B cell (primary cell): ENCODE results near the gene F2RL3. TPM values are rescaled to one million over a fixed set of nuclear protein-coding genes. Genes with fewer than 3 reads are reported as not detected.

Experiments
- ATAC-seq: fragments of 200-7000 bp; cut with Tn5 transposase; one replicate; pipeline ENCODE4 v1.10.0; 2021; ENCODE audit warnings: low read depth, mild to moderate bottlenecking, moderate number of reproducible peaks, moderate library complexity
- CTCF ChIA-PET: fragments of 350-600 bp; sonication (Branson Sonifier 250); formaldehyde crosslinking; loops from one replicate; lab custom pipeline; 2021; ENCODE audit warnings: antibody characterized with exemption, inconsistent platforms; lab: Charles Lee
- POLR2A ChIA-PET: fragments of 350-600 bp; sonication (Branson Sonifier 250); formaldehyde crosslinking; loops from one replicate; lab custom pipeline; 2021; ENCODE audit warnings: antibody characterized with exemption; lab: Charles Lee
- DNase-seq: peaks from one replicate; pipeline ENCODE4 v3.0.0; 2013
- H2AFZ ChIP-seq: 2 replicates; pipeline ENCODE4 v1.6.1; 2012; ENCODE audit warnings: mild to moderate bottlenecking, low read depth, low read length; ENCODE audit not compliant: insufficient read depth, poor library complexity, severe bottlenecking
- H3K27ac ChIP-seq, 2 donors: 1 replicate in 1 of 2; 2 replicates in 1 of 2; pipeline ENCODE4 v1.5.1; 2012 to 2013; ENCODE audit warnings: low read length in 2 of 2, mild to moderate bottlenecking in 2 of 2, moderate library complexity in 1 of 2
- H3K27me3 ChIP-seq, 4 experiments: fragments of 200-600 bp in 1 of 4; sonication (generic) in 1 of 4; replicated peaks in 1 of 4; 1 replicate in 2 of 4; 2 replicates in 2 of 4; pipeline versions ENCODE4 v1.6.1 to v1.7.0; 2013 to 2016; ENCODE audit warnings: low read length in 3 of 4, mild to moderate bottlenecking in 2 of 4, mixed read lengths in 1 of 4, moderate library complexity in 1 of 4; ENCODE audit not compliant: insufficient read depth in 4 of 4, control insufficient read depth in 3 of 4; ENCODE audit errors: control extremely low read depth in 1 of 4
- H3K36me3 ChIP-seq, 2 experiments: replicated peaks in 1 of 2; 1 replicate in 1 of 2; 2 replicates in 1 of 2; pipeline versions ENCODE4 v1.6.1 to v1.7.1; 2013; ENCODE audit warnings: low read length in 1 of 2; ENCODE audit not compliant: insufficient read depth in 2 of 2, control insufficient read depth in 1 of 2; ENCODE audit errors: control extremely low read depth in 1 of 2, extremely low read depth in 1 of 2
- H3K4me1 ChIP-seq, 2 donors: fragments of 200-600 bp in 1 of 2; sonication (generic) in 1 of 2; 1 replicate in 1 of 2; 2 replicates in 1 of 2; pipeline versions ENCODE4 v1.5.1 to v1.6.1; 2013 to 2017; ENCODE audit warnings: low read length in 2 of 2; ENCODE audit not compliant: control insufficient read depth in 2 of 2, insufficient read depth in 2 of 2
- H3K4me2 ChIP-seq: replicated peaks from 2 replicates; pipeline ENCODE3; 2012; ENCODE audit warnings: mild to moderate bottlenecking, low read depth, low read length; ENCODE audit not compliant: poor library complexity, severe bottlenecking
- H3K4me3 ChIP-seq, 5 experiments: fragments of 200-600 bp in 1 of 5; sonication (generic) in 1 of 5; 1 replicate in 3 of 5; 2 replicates in 2 of 5; pipeline versions ENCODE4 v1.5.1 to v1.7.0; 2011 to 2016; ENCODE audit warnings: low read length in 4 of 5, mild to moderate bottlenecking in 4 of 5, low read depth in 2 of 5, control low read depth in 1 of 5, moderate library complexity in 1 of 5; ENCODE audit not compliant: insufficient read depth in 1 of 5; ENCODE audit errors: control extremely low read depth in 1 of 5, extremely low read depth in 1 of 5
- H3K79me2 ChIP-seq: fragments of 200-600 bp; sonication (generic); one replicate; pipeline ENCODE4 v1.6.0; 2016; ENCODE audit warnings: low read length; ENCODE audit not compliant: control insufficient read depth, insufficient read depth
- H3K9ac ChIP-seq: fragments of 200-600 bp; sonication (generic); 2 replicates; pipeline ENCODE4 v1.6.1; 2017; ENCODE audit warnings: mild to moderate bottlenecking, low read length, moderate library complexity
- H3K9me3 ChIP-seq, 3 donors: one replicate each; pipeline versions ENCODE4 v1.6.1 to v1.7.1; 2013; ENCODE audit warnings: low read length in 2 of 3; ENCODE audit not compliant: control insufficient read depth in 2 of 3, insufficient read depth in 1 of 3; ENCODE audit errors: control extremely low read depth in 1 of 3
- H4K20me1 ChIP-seq: 2 replicates; pipeline ENCODE4 v1.6.0; 2012; ENCODE audit warnings: mild to moderate bottlenecking, low read length; ENCODE audit not compliant: insufficient read depth, control insufficient read depth, poor library complexity, severe bottlenecking
- H3K27ac Mint-ChIP-seq: one replicate; pipeline ENCODE4 v1.8.0; 2021; ENCODE audit warnings: mixed read lengths
- H3K27me3 Mint-ChIP-seq: one replicate; pipeline ENCODE4 v1.8.0; 2021; ENCODE audit warnings: mixed read lengths
- H3K4me1 Mint-ChIP-seq: one replicate; pipeline ENCODE4 v1.8.0; 2021; ENCODE audit warnings: mixed read lengths
- H3K4me3 Mint-ChIP-seq: one replicate; pipeline ENCODE4 v1.8.0; 2021; ENCODE audit warnings: mixed read lengths
- H3K9me3 Mint-ChIP-seq: one replicate; pipeline ENCODE4 v1.8.0; 2022; ENCODE audit warnings: mixed read lengths; ENCODE audit not compliant: insufficient read depth
- CTCF ChIP-seq: fragments of 200-600 bp; IDR thresholded peaks from one replicate; pipeline ENCODE4 v1.8.0; 2022; ENCODE audit warnings: antibody characterized with exemption, mild to moderate bottlenecking
- EZH2 ChIP-seq: IDR thresholded peaks from 2 replicates; pipeline ENCODE4 v1.6.1; 2012; ENCODE audit warnings: borderline replicate concordance, low read depth, mild to moderate bottlenecking, moderate library complexity, low read length; ENCODE audit not compliant: insufficient read depth, poor library complexity, severe bottlenecking
- WGBS: methylation state at CpG from one replicate; pipeline ENCODE4 v1.1.5; 2013; ENCODE audit warnings: missing lambda C conversion rate; ENCODE audit not compliant: insufficient coverage; 5-methylcytosine and 5-hydroxymethylcytosine counted together
- intact Hi-C: fragments of 100-400 bp; cut with micrococcal nuclease; formaldehyde crosslinking; loops from one replicate; pipeline ENCODE4 v1.10.0; 2022
- polyA plus RNA-seq: library from polyadenylated mRNA; depleted of rRNA; stranded (reverse); fragments of >200 nt; gene quantifications from 2 replicates; pipeline ENCODE4 v1.2.3, GENCODE V29; 2012
- total RNA-seq, 2 donors: library from RNA; stranded (reverse); fragments of 120-200 nt in 1 of 2; gene quantifications; 1 replicate in 1 of 2; 2 replicates in 1 of 2; pipeline versions ENCODE4 v1.2.3 to v1.2.4, GENCODE V29; 2013 to 2022

F2RL3 gene
- total and polyA plus RNA-seq, 2 donors (not counting 1 experiment from before 2014, with no cell fraction given), result 0.01 to 1.1 TPM

DNA sequence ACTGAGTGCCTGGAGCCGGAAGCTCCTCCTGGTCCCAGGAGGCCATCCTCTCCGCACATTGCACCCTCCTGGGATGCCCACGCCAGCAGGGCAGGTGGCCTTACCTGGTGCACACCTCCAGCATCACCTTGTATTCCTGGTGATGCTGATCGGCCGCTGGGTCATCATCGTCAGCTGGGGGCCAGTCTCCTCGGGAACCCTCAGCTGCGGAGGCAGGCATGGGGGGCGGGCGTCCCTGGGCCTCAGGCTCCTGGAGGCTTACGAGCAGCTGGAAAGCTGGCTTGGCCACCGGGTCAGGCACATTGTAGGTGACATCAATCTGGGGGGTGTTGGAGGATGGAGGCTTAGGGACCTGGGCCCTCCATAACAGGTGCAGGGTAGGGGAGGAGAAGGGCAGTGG is 13.7 kb downstream of the F2RL3 start:
- Histone ChIP-seq H4K20me1 (no peaks in the 10 kb centered on the region), H3K4me2 (no peak overlapping the region), H3K27ac (no peak overlapping the region), H3K9ac (no peak overlapping the region), H3K36me3 (no peaks in the 10 kb centered on the region), H3K9me3 (peaks cover 0 to 6% (median 0%) of the 10 kb centered on the region in 3 donors), H3K79me2 (no peaks in the 10 kb centered on the region), H3K4me1 (peaks cover 3 to 17% of the 10 kb centered on the region in 2 donors), H2AFZ (no peak overlapping the region), H3K27me3 (peaks cover 0 to 4% (median 0%) of the 10 kb centered on the region in 4 experiments), H3K4me3 (no peak overlapping the region)
- TF ChIP-seq CTCF (no peak), EZH2 (no peak)
- Mint-ChIP-seq H3K9me3 (peaks cover 2% of the 10 kb centered on the region), H3K27ac (no peak overlapping the region), H3K4me3 (no peak overlapping the region), H3K27me3 (no peaks in the 10 kb centered on the region), H3K4me1 (peaks cover 7% of the 10 kb centered on the region)
- CTCF ChIA-PET, result no interaction called here
- intact Hi-C loops, result no loop called here
- DNase-seq (no peak), ATAC-seq (no peak)
- WGBS, result 93% methylated on average over 12 of the region's 12 CpGs
- POLR2A ChIA-PET, result no interaction called here

DNA sequence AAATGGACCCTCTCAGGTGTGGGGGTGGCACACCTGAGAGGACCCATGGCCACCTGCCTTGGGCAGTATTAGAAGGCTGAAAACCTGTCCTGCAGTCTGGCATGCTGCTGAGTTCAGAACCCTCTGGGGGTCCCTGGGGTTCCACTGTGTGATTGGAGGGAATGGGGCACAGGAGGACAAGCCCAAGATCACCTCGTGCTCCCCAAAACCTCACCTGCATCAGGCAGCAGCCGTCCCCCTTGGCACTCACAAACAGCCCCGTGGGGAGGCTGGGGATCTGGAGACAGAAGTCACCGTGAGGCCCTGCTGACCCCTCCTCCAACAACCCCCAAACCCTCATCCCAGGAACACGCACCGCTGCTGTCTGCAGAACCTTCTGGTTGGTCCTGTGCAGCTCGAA is 14.5 kb downstream of the F2RL3 start:
- no peak for TF ChIP-seq CTCF
- Histone ChIP-seq H3K4me2 (no peak overlapping the region), H3K9me3 (peaks cover 0 to 6% (median 0%) of the 10 kb centered on the region in 3 donors), H3K27ac (no peak overlapping the region), H3K36me3 (no peaks in the 10 kb centered on the region), H4K20me1 (no peaks in the 10 kb centered on the region), H3K4me1 (peaks cover 0 to 9% of the 10 kb centered on the region in 2 donors), H3K79me2 (no peaks in the 10 kb centered on the region), H3K27me3 (peaks cover 0 to 2% (median 0%) of the 10 kb centered on the region in 4 experiments), H3K9ac (no peak overlapping the region), H2AFZ (no peak overlapping the region), H3K4me3 (no peak overlapping the region)
- CTCF ChIA-PET, result no interaction called here
- Mint-ChIP-seq H3K27ac (no peak overlapping the region), H3K9me3 (peaks cover 2% of the 10 kb centered on the region), H3K4me1 (peaks cover 6% of the 10 kb centered on the region), H3K27me3 (no peaks in the 10 kb centered on the region), H3K4me3 (no peak overlapping the region)
- ATAC-seq, result no peak
- DNase-seq, result no peak
- 84% methylated on average over 7 of the region's 7 CpGs for WGBS
- intact Hi-C loops, result no loop called here
- POLR2A ChIA-PET, result no interaction called here
